Central memory CD4-positive, alpha-beta T cell (primary cell): ENCODE results near the gene PEX11A.

ENCODE experiments used
- DNase-seq: peaks from one replicate; pipeline ENCODE4 v3.0.0; 2022

Gene PEX11A

DNA sequence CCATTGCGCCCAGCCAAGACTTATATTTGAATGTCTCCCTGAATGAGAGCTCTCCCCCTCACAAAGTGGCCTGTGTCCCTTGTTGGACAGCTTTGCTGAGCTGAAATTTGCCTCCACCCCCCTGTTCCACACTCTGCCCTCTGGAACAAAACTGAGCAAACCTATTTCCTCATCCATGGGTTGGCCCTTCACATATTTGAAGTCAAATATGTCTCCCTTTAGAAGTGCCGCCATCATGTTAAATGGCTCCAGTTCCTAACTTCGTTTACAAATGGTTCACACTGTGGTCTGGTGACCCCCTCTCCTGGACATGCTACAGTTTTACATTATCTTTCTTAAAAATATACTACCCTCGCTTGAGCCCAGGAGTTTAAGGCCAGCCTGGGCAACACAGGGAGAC is 16.0 kb downstream of the PEX11A start:
- DNase-seq: no peak

DNA sequence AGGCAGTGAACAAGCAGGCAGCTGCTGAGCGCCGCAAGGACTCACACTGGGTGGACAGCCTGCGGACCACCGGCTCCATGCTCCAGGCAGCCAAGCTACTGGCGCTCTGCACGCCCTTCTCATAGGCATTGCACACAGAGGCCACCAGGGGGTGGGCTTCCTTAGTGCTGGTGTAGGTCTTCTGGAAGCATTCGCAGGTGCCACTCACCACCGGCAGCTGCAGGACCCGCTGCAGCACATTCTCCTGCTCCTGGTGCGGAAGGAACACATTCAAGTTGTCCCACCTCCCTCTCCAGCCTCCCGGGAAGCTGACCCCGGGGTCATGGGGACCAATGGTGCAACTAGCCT is 17.4 kb downstream of the PEX11A start:
- no peak for DNase-seq

DNA sequence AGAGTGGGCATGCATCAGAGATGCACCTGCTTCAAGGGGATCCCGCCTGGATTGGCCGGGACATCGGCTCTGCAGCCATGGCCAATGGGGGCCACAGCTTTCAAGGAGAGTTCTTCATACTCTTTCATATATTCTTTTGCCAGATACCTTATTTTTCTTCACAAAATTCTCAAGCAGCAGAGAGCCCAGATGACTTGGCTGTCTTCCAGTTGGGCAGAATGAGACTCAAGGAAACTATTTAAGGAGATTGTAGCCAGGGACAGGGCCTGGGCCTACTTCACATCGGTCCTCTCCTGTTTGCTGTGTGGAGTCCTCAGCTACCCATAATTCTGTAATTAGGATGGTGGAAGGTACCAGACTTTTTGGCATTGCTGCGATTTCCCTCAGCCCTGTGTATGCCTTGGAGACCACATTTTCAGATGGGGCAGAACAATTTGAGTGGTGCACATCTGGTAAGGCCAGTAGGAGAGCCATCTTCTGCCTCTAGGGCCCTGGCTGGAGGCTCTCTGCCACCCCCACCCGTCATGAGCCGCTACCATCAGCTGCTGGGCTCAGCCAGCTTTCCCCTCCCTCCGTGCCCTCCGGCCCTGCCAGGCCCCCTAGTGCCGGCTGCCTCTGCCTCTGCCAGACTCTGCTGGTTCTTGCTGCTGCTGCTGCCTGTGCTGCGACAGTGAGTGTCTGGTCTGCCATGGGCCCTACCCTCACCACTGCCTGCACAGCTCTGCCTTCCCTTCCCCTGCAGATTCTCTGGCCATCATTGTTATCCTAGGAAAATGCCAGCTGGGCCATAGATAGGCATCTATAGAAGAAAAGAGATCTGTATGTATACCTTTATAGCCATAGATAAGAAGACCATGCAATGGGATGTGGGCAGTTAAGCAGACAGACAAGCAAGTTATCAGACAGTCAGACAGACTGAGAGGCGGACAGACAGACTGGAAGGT is 18.1 kb downstream of the PEX11A start:
- no peak for DNase-seq

DNA sequence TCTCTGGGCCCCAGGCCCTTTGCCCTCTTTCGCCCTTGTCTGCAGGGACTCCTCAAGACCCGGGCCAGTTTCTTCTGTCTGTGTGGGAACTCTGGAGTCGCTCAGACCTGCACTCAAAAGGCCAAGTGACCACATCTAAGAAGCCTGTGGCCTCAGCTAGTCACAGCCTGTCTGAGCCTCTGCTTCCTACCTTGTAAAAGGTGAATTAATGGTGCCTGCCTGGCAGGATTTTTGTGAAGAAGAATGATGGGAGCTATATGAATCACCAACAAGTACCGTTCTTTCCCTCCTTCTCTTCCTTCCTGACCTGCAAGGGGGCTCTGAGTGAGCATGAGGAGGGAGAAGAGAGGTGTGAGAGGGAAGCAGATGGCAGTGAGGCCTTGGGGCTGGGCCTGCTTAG is 18.9 kb downstream of the PEX11A start:
- DNase-seq: no peak

DNA sequence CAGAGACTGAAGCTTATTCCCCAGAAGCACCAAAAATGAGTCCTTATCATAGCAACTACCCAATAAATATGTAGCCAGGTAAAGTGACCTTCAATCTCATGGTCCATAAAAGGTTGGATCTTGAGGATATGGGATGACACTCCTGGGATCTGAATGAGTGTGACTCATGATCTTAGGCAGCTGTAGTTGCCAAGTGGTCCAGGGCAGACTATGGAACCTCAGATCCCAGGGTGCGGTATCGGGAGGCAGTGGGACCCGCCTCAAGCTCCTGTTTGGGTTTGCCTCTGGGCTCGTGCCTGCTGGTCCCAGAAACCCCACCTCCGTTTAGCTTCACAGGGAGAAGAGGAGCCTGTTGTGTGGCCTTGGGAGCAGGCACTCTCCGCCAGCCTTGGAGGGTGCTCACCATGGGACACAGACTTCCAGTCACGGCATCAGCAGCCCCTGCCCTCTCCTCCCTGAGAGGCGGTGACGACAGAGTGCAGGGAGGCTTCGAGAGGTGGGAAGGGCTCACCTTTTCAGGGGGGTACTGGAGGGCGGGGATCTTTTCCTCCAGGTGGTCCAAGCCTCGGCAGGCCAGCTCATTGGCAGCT is 19.5 kb downstream of the PEX11A start:
- no peak for DNase-seq

DNA sequence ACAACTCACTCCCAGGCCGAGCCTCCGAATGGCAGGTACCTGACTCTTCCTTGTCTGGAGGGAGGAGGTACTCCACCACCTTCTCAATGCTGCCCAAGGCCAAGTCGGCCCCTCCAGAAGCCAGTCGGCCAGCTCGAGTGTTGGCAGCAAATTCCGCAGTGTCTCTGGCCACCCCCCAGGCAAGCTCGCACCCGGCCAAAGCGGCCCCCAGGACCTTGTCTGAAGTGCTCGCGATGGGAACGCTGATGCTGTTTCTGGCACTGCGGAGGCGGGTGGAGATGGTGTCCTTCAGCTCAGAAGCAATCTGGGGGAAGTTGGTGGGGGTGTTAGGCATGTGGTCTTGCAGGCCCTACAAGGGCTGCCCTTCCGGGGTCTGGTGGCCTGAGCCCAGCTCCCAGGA is 20.6 kb downstream of the PEX11A start:
- DNase-seq: no peak

DNA sequence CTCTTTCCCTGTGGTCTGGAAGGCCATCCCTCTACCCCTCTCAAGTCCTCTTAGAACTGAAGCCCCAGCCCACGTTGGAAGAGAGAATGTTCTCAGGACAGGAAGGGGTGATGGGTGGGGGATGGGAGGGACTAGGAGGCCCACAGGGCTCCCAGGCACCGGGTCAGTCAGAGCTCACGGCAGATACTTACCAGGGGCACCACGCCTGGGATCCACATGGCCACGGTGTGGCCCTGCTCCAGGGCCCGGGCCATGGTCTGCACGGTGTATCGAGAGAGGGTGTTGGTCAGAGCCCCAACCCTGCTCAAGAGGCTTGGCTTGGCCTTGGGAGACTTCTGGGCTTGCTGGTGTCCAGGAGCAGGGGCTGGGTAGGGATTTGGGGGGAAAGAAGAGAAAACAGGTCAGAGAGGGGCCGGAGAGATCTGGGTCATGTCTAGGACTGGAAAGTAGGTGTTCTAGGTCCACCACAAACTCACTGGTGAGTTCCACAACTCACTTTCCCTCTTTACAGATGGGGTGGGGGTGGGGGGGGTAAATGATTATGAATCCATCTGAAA is 21.2 kb downstream of the PEX11A start:
- DNase-seq: no peak

DNA sequence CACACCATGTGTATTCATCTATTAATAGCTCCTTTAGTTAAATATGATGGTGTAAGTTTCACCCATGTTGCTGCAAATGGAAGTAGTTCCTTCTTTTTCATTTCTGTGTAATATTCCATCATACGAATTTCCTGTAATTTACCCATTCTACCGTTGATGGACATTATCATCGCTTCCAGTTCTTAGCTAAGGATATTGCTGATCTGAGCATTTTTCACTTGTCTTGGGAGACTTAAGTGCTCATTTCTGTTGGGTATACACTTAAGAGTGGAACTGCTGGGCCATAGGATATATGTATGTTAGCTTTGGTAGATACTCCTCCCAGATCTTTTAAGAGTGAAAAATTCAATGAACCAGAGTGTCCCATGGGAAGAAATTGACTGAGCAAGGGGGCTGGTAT is 22.4 kb downstream of the PEX11A start:
- no peak for DNase-seq

DNA sequence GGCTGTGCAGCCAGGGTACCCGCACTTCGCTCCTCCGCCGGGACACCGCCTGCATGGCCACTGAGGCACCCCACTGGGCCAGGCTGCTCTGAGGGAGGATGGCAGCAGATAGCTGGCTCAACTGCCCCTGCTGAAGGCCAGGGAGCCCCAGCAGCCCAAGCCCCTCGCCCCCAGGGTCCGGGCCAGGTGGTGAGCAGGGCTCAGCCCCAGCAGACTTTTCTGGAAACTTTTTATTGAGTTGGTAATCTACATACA is 22.9 kb downstream of the PEX11A start:
- DNase-seq: no peak

DNA sequence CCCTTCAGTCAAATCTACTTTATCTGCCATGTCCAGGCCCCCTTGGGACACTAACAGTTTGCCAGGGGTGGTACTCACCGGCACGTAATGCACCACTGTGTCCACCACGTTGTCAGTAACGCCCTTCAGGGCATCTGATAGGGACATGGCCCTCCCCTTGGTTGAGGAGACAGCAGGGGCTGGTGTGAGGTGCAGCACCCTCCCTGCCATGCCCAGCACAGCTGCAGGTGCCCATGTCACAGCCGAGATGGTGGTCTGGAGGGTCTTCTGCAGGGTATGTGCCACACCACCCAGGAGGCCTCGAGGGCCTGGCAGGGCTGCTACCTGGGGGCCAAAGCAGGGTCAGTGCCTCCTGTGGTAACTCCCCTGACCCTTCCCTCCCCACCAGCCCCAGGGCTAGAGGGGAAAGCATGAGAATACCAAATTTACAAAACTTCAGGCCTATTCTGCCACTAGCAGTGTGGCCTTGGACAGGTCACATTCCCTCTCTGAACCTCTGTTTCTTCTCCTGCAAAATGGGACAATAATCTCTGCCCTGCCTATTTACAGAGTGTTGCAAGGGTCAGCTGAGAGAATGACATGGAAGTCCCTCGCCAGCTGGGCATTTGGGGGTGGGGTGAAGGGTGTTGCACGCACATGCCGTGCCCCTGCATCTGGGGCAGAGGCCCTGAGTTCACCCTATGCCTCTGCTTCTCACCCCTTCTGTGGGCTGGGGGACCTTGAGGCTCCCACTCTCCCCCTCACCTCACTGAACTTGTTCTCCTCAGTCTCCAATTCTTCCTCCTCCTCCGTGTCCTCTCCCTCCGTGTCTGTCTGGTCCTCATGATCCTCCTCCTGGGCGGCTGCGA is 23.5 kb downstream of the PEX11A start:
- no peak for DNase-seq

DNA sequence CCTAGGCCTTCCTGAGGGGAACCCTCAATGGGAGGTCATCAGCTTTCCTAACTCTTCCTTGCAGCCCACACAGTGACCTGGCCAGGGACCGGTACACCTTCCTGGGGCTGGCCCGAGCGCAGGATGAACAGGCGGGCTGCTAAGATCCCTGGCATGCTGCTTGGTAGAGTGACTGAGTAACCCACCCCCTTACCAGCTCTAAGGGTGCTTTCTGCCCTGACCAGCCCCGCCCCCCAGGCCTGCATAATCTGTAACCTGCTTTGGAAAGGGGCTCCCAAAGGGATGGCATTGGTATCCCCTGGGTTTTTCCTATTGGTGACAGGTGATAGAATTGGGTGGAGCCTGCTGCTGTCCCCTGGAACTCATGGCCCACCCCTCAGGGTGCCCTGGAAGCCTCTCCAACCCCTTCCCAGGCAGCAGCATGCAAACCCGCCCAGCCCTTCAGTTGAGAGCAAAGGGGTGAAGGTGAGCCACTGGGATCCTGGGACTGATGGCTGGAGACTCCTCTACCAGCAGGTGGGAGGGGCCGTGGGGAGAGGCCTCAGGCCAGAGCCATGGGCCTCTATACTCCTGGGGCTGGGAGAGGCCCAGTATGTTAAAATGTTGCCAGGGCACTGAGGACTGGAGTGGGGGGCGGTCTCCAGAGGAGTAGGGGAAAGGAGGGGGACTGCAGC is 24.2 kb downstream of the PEX11A start:
- no peak for DNase-seq

DNA sequence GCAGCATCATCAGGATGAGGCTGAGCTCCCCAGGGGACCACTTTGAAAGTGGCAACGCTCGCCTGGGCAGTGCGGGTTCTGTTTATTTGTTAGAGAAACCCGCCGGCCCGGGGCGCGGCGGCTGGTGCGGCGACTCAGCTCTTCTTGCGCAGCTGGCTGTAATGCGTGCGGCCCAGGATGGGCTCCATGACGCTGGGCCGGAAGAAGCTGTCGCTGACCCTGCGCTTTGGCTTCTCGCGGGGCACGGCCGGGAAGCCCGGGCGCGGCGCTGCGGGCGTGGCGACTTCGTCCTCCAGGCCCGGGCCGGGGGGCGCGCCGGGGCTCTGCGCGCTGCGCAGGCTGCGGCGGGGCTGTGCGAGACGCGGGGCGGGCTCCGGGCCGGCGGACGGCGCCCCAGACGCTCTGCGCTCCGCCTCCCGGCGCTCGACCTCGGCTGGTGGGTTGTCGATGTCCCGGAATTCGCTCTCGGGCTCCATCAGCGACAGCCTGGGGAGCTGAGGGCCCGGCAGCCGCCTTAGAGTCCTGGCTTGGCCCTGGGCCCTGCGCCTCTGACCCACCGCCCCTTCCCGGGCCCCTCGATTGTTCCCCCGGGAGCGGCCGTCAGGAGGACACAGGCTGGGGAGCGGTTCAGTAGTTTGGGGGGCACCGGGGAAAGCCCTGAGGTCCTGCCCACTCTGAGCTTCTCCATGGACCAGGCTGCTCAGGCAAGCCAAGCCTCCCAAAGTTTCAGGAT is 24.9 kb downstream of the PEX11A start:
- DNase-seq: no peak

DNA sequence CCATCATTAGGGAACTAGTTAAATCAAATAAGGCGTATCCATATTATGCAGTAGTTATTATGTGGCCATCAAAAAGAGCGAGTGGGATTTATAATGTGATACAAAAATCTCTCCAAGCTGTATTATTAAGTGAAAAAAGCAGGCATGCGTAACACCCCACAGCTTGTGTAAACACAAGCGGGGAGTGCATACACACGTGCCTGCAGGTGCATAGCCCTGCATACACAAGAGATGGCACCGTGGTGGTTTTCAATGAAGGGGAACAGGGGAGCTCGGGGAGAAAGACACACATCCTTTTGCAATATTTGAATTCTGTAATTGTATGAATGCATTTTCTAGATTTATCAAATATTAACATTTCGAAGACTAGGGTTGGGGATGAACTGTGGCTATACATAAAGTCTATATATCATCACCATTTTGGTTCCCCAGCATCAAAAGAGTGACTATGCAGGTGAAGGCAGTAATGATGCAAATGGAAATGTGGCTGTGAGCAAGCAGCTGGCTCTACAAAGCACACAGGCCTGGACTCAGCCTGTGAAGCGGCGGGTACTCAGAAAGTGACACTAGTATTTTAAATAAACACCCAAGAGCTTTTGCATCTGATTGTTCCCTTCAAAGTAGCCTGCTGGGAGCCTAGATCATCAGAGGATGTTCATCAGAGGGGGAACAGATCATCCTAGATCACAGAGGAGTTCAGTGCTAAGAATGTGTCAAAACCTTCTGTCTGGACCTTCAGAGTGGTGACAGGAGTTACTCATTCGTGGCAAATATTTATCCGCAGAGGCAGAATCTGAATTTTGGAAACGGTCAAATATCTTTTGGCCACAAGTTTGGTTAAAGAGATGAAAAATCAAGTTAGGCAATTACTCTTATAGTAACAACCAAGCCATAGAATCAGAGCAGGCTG is 25.9 kb downstream of the PEX11A start:
- no peak for DNase-seq

DNA sequence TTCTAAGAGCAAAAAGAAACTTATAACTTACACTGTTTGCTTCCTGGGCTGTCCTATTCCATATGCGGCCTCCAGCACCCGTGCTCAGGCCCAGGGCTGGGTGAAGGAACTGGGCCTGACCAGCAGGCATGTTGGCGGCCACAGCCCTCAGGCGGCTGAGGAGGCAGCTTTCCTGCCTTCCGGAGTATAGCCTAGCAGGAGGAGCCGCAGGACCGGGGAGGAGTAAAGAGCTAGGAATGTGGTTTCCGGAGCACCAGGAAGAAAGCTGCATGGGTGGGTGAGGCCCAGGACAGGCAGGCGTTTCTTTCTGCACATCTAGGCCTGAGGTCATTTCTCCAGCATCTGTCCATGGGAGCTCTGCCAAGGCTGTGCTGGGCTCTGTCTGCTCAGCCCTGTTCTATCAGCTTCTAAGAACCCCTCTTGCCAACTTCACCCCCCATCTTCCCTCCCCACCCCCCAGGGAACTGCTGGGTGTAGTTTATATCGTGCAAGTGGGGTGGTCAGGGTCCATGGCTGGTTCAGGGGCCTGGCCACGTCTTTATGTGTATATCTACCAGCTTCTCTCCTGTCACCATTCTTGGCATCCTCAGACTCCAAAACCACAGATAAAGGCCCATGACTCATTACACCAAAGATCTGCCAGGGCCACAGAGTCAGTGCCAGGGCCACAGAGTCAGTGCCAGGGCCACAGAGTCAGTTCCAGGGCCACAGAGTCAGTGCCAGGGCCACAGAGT is 27.5 kb downstream of the PEX11A start:
- no peak for DNase-seq

DNA sequence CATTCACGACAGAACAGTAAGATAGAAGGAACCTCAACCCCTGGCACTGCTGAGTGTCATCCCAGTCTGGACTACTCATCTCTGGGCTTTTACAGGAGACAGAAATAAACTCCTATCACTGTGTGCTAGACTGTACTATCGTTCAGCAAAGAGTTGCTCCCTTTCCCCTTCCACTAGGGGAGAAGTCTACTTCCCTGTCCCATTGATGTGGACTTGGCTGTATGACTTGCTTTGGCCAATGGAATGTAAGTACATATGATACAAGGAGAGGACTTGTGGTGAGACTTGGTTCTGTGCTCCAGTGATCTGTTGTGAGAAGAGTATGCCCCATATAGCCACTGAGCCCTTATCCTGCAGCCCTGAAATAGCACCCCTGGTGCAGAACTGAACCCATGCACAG is 30.0 kb downstream of the PEX11A start:
- DNase-seq: no peak

DNA sequence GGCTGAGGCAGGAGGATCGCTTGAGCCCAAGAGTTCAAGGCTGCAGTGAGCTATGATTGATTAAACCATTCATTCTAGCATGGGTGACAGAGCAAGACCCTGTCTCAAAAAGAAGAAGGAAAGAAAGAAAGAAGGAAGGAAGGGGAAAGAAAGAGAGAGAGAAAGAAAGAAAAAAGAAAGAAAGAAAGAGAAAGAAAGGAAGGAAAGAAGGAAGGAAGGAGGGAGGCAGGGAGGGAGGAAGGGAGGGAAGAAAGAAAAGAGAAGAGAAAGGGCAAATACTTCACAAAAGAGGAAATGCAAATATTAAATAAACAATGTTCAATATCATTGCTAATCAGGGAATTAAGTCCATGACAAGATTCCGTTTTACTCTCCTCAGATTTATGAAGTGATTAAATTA is 31.3 kb downstream of the PEX11A start:
- DNase-seq: no peak

DNA sequence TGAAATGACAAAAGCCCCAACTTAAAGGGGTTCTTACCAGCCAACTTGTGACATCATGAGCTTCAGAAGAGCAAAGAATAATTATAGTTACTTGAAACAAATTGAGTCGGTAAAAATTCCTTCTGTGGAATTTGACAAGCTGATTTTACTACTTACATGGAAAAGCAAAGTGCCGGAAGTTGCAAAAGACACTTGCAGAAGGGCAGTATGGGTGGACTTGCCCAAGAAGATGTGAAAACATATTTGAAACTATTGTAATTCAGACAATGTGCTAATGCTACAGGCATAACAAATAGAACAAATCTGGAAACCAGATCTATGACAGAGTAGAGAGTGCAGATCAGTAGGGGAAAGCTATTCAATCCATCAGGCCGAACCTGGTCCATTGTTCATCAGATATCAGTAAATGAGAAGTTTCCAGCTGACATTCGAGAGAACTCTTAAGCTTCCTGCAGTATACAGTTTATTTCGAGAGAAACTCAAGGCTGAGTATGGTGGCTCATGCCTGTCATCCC is 32.8 kb downstream of the PEX11A start:
- no peak for DNase-seq

DNA sequence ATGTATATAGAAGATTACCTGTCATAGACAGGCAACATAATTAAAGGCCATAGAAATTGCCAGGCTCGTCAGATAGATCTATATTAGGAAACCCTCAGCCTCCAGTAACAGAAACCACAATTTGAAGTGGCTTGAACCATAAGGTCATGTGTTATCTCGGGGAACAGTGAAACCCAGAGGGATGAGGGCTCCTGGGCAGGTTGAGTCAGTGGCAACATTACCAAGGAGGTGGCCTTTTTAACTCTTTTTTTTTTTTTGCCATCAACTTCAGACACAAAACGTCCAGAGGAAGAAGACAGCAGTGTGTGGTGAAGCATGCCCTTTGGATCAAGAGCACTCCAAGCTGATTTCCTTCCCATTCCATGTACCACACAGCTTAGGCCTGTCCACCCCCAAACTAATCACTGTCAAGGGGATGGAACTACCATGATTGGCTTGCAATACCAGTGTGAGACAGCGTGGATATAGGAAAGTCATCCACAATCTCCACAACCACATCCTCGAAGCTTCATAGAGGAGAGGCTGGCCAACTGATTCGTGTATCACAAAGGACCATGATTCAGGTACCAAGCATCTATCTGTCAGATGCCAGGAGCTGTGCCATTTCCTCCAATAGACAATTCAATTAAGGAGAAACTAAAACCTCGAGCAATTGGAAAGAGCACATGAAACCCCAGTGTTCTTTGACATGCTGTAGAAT is 34.3 kb downstream of the PEX11A start:
- no peak for DNase-seq
